GM12892 (cell line): ENCODE measurements around the gene SYNPO.

Experiments
- POLR2A ChIP-seq: IDR thresholded peaks from 2 replicates; pipeline ENCODE4 v1.6.1; 2011; ENCODE audit warnings: low read depth, low read length, control low read depth
- POLR2AphosphoS5 ChIP-seq: IDR thresholded peaks from 2 replicates; pipeline ENCODE4 v1.6.1; 2011; ENCODE audit warnings: low read depth, low read length, control low read depth
- TAF1 ChIP-seq: IDR thresholded peaks from 2 replicates; pipeline ENCODE4 v1.6.1; 2011; ENCODE audit warnings: low read depth, mild to moderate bottlenecking, control low read depth, low read length, borderline replicate concordance

DNA sequence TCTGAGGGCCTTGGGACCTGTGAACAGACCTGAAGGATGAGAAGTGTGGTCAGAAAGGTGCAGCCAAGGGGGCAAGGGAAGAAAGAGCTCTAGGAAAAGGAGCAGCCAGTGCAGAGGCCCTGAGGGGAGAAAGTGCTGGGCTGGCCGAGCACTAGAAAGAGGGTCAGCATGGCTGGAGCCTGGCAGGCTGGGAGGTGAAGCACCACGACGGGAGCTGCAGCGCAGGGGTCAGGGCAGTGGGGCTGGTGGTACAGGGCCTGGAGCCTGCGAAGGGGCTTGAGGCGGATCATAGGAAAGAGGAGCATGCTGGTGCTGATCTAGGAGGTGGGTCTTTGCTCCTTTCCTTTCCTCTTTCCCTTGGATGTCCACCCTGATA, 9.1 kb upstream of the SYNPO start:
- TF ChIP-seq POLR2AphosphoS5: no peak
- TF ChIP-seq POLR2A: no peak
- no peak for TF ChIP-seq TAF1
